Fibroblast of villous mesenchyme (primary cell): ENCODE results near the gene FRMD6. TPM values are rescaled to one million over a fixed set of nuclear protein-coding genes. Genes with fewer than 3 reads are reported as not detected.

Source experiments
- DNase-seq: peaks from one replicate; pipeline ENCODE4 v3.0.0-alpha.2; 2010; ENCODE audit warnings: low read depth
- H3K4me3 ChIP-seq: 2 replicates; pipeline ENCODE4 v1.5.1; 2011; ENCODE audit warnings: low read depth, mild to moderate bottlenecking, low read length
- total RNA-seq: library from RNA; depleted of rRNA; stranded (reverse); fragments of >200 nt; gene quantifications from 2 replicates; pipeline ENCODE4 v1.2.3, GENCODE V29; 2012
- TF ChIP-seq, protein P1 (sequence below): IDR thresholded peaks from 2 replicates; pipeline ENCODE4 v1.5.1; 2012; ENCODE audit warnings: low read depth, mild to moderate bottlenecking, low read length; ENCODE audit not compliant: insufficient read depth

The FRMD6 gene
- total RNA-seq, 1 donor: 524 TPM

DNA sequence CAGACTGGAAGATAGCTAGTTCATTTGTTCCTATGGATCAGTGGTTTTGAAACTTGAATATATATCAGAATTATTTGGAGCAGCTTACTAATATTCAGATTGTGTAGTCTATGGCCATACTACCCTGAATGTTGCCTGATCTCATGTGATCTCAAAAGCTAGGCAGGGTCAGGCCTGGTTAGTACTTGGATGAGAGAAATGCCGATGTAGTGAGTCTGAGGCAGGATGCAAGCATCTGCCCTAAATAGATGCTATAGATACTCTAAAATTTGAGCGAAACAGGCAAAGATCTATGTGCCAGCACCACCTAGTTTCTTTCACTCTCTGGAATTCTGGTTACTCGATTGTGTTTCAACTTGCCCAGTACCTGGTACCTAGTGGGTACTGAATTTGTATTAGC is 40.9 kb downstream of the FRMD6 start:
- TF ChIP-seq, protein P1, sequence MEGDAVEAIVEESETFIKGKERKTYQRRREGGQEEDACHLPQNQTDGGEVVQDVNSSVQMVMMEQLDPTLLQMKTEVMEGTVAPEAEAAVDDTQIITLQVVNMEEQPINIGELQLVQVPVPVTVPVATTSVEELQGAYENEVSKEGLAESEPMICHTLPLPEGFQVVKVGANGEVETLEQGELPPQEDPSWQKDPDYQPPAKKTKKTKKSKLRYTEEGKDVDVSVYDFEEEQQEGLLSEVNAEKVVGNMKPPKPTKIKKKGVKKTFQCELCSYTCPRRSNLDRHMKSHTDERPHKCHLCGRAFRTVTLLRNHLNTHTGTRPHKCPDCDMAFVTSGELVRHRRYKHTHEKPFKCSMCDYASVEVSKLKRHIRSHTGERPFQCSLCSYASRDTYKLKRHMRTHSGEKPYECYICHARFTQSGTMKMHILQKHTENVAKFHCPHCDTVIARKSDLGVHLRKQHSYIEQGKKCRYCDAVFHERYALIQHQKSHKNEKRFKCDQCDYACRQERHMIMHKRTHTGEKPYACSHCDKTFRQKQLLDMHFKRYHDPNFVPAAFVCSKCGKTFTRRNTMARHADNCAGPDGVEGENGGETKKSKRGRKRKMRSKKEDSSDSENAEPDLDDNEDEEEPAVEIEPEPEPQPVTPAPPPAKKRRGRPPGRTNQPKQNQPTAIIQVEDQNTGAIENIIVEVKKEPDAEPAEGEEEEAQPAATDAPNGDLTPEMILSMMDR: no peak
- H3K4me3 ChIP-seq: no peak overlapping the region
- no peak for DNase-seq

DNA sequence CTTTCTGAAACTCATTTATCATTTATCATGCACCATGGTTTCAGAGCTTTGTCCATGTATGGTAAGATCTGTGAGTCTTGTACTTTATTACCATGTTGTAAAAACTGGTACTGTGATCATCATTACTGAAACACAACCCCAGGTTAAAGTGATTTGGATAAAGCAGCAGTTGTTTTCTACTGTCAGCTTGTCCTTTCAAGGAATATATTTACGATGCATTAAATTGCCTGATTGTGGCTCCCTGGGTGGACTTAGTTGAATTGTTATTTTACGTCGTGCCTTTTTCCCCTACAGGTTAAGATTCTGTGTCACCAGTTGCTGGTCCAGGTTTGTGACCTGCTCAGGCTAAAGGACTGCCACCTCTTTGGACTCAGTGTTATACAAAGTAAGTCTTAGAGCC is 46.1 kb downstream of the FRMD6 start:
- H3K4me3 ChIP-seq: no peak overlapping the region
- TF ChIP-seq, protein P1: no peak
- DNase-seq: no peak

DNA sequence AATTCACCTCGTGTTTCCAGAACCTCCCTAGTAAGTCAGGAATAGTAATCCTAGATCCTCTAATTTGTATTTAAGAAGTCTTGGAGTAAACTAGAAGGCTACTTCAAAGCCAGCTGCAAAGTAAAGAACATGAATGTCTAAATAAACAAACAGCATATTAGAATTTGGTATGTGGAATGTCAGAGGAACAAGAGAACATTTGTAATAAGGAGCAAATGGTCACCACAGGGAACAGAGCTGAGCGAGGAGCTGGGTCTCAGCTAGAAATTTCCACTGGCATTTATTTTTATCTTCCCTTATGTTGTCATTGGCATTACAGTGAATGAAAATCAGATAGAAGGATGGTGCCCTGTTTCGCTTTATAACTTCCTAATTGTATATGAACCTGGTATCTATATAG is 50.2 kb downstream of the FRMD6 start:
- DNase-seq: no peak
- no peak overlapping the region for H3K4me3 ChIP-seq
- TF ChIP-seq, protein P1: no peak

DNA sequence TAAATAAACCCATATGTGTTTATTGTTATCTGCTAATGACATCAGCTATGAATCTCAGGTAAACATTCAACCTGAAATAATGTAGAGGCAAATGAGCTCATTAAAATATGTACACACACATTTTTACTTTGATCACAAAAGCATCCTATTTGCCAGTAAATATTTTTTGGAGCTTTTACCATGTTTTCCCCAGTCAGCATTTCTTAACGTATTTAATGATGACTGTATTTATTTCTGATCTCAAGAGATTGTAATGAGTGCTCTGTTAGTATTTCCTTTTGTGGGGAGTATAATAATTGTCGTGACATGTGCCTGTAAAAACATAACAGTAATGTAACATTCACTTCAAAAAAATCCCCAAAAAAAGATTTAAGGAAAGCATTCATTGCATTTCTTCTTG is 52.1 kb downstream of the FRMD6 start:
- H3K4me3 ChIP-seq: no peak overlapping the region
- no peak for DNase-seq
- TF ChIP-seq, protein P1: no peak

DNA sequence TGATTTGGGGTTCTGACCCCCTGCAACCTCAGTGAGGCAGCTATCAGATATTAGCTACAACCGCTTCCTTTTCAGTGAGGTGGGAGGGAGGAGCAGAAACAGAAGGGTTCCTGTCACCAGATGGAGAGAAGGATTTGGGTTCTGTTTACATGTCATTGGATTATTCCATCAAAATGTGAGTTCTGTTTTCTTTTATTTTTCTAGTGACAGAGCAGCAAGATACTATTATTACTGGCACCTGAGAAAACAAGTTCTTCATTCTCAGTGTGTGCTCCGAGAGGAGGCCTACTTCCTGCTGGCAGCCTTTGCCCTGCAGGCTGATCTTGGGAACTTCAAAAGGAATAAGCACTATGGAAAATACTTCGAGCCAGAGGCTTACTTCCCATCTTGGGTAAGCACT is 52.8 kb downstream of the FRMD6 start:
- DNase-seq: no peak

DNA sequence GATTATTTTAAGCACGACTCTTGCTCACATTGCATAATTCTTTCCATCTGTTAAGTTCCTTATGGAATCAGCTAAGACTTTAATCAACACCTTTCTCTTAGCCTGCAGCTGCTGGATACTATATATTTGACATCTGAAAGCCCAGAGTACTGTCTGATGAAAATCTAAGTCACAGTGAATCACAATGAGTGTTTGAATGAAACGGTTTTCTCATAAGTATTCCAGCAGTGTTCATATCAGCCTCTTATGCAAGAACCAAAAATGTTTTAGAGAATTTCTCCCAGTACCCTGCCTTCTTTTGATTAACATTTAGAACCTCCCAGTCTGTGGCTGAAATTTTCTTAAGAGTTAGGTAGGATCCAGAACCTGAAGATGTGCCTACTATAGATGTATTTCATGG is 55.6 kb downstream of the FRMD6 start:
- TF ChIP-seq, protein P1: no peak
- no peak overlapping the region for H3K4me3 ChIP-seq
- DNase-seq: no peak

More for the DNA sequence above, 52.8 kb downstream of the FRMD6 start:
- TF ChIP-seq, protein P1: no peak
- no peak overlapping the region for H3K4me3 ChIP-seq

DNA sequence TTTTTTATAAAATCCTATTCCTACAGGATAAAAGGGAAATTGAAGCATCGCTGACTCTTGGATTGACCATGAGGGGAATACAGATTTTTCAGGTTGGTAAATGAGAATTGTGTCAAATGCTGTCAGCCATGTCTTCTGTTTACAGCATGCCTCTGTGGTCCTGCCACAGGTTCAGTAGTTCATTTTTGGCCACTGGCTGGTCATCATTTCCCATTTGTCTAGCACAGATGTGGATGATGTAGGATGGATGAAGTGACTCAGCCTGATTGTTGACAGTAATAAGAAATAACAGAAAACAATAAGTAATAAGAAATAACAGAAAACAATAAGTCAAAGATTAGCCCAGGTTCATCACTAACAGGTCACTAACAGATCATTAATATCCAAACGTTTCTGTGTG is 59.8 kb downstream of the FRMD6 start:
- TF ChIP-seq, protein P1: no peak
- DNase-seq: no peak
- no peak overlapping the region for H3K4me3 ChIP-seq
